Measurements from ENCODE around the gene SUPT3H. TPM values are rescaled to one million over a fixed set of nuclear protein-coding genes. Genes with fewer than 3 reads are reported as not detected.

Gene SUPT3H
- total RNA-seq, 1 donor = 4.7 TPM

GRCh38 chr6:45417436-45417835 lies 39.7 kb upstream of the SUPT3H start:
- H3K4me3 ChIP-seq (ENCODE audit: insufficient read depth, low read length) = no peak overlapping the region
- no peaks in the 10 kb centered on the region for H3K9me3 ChIP-seq (ENCODE audit: low read depth, low read length)
- H3K27me3 ChIP-seq (ENCODE audit: insufficient read depth, low read length) = no peaks in the 10 kb centered on the region
- H3K79me2 ChIP-seq (ENCODE audit: insufficient read depth, low read length) = peaks cover 40% of the 10 kb centered on the region
- H4K20me1 ChIP-seq (ENCODE audit: insufficient read depth, low read length) = no peaks in the 10 kb centered on the region
- no peak overlapping the region for H2AFZ ChIP-seq (ENCODE audit: low read length)
- no peak for DNase-seq (ENCODE audit: insufficient read length, low spot score, missing footprints)
- TF ChIP-seq CTCF (IDR thresholded peaks at IDR 0.05; ENCODE audit: extremely low read depth, low read depth, low read length) = no peak
- H3K36me3 ChIP-seq (ENCODE audit: insufficient read depth, low read length) = no peaks in the 10 kb centered on the region
- peaks cover 50% of the 10 kb centered on the region for H3K4me1 ChIP-seq (ENCODE audit: insufficient read depth, low read length)
- no peak overlapping the region for H3K27ac ChIP-seq (ENCODE audit: low read depth, low read length)
- no peak overlapping the region for H3K4me2 ChIP-seq (ENCODE audit: insufficient read depth, low read length)

GRCh38 chr6:45416700-45417099 lies 39.0 kb upstream of the SUPT3H start:
- no peak overlapping the region for H2AFZ ChIP-seq (ENCODE audit: low read length)
- TF ChIP-seq CTCF (IDR thresholded peaks at IDR 0.05; ENCODE audit: extremely low read depth, low read depth, low read length) = no peak

GRCh38 chr6:45415788-45416518 lies 38.2 kb upstream of the SUPT3H start:
- H3K79me2 ChIP-seq (ENCODE audit: insufficient read depth, low read length) = peaks cover 29% of the 10 kb centered on the region
- TF ChIP-seq CTCF (IDR thresholded peaks at IDR 0.05; ENCODE audit: extremely low read depth, low read depth, low read length) = no peak
- no peak overlapping the region for H2AFZ ChIP-seq (ENCODE audit: low read length)

More at GRCh38 chr6:45416700-45417099, 39.0 kb upstream of the SUPT3H start:
- Histone ChIP-seq H3K4me1 (ENCODE audit: insufficient read depth, low read length) (peaks cover 50% of the 10 kb centered on the region), H3K27me3 (ENCODE audit: insufficient read depth, low read length) (no peaks in the 10 kb centered on the region), H3K4me3 (ENCODE audit: insufficient read depth, low read length) (no peak overlapping the region), H3K9me3 (ENCODE audit: low read depth, low read length) (no peaks in the 10 kb centered on the region), H3K79me2 (ENCODE audit: insufficient read depth, low read length) (peaks cover 35% of the 10 kb centered on the region), H3K36me3 (ENCODE audit: insufficient read depth, low read length) (no peaks in the 10 kb centered on the region), H3K4me2 (ENCODE audit: insufficient read depth, low read length) (peak overlapping the region; percentile 47), H4K20me1 (ENCODE audit: insufficient read depth, low read length) (no peaks in the 10 kb centered on the region), H3K27ac (ENCODE audit: low read depth, low read length) (no peak overlapping the region)
- peak; percentile 47 for DNase-seq (ENCODE audit: insufficient read length, low spot score, missing footprints)

GRCh38 chr6:45415315-45415714 lies 37.6 kb upstream of the SUPT3H start:
- Histone ChIP-seq H4K20me1 (ENCODE audit: insufficient read depth, low read length) (no peaks in the 10 kb centered on the region), H3K36me3 (ENCODE audit: insufficient read depth, low read length) (no peaks in the 10 kb centered on the region), H3K9me3 (ENCODE audit: low read depth, low read length) (no peaks in the 10 kb centered on the region), H3K4me2 (ENCODE audit: insufficient read depth, low read length) (no peak overlapping the region), H2AFZ (ENCODE audit: low read length) (no peak overlapping the region), H3K4me1 (ENCODE audit: insufficient read depth, low read length) (peaks cover 43% of the 10 kb centered on the region), H3K27me3 (ENCODE audit: insufficient read depth, low read length) (no peaks in the 10 kb centered on the region), H3K27ac (ENCODE audit: low read depth, low read length) (no peak overlapping the region), H3K4me3 (ENCODE audit: insufficient read depth, low read length) (no peak overlapping the region), H3K79me2 (ENCODE audit: insufficient read depth, low read length) (peaks cover 23% of the 10 kb centered on the region)
- peak; percentile 56 for DNase-seq (ENCODE audit: insufficient read length, low spot score, missing footprints)
- no peak for TF ChIP-seq CTCF (IDR thresholded peaks at IDR 0.05; ENCODE audit: extremely low read depth, low read depth, low read length)

More at GRCh38 chr6:45415788-45416518, 38.2 kb upstream of the SUPT3H start:
- DNase-seq (ENCODE audit: insufficient read length, low spot score, missing footprints) = no peak
- H3K36me3 ChIP-seq (ENCODE audit: insufficient read depth, low read length) = no peaks in the 10 kb centered on the region
- H4K20me1 ChIP-seq (ENCODE audit: insufficient read depth, low read length) = no peaks in the 10 kb centered on the region
- peaks cover 49% of the 10 kb centered on the region for H3K4me1 ChIP-seq (ENCODE audit: insufficient read depth, low read length)
- H3K27ac ChIP-seq (ENCODE audit: low read depth, low read length) = no peak overlapping the region
- peak overlapping the region; percentile 47 for H3K4me2 ChIP-seq (ENCODE audit: insufficient read depth, low read length)
- no peaks in the 10 kb centered on the region for H3K27me3 ChIP-seq (ENCODE audit: insufficient read depth, low read length)
- no peaks in the 10 kb centered on the region for H3K9me3 ChIP-seq (ENCODE audit: low read depth, low read length)
- no peak overlapping the region for H3K4me3 ChIP-seq (ENCODE audit: insufficient read depth, low read length)

Measured in osteoblast (primary cell).